ENCODE measurements around the gene GNG8.

- no peak for TF ChIP-seq CTCF (IDR thresholded peaks at IDR 0.05)
- no peak for TF ChIP-seq POLR2AphosphoS5 (IDR thresholded peaks at IDR 0.05)
- TF ChIP-seq POLR2A (IDR thresholded peaks at IDR 0.05) = no peak
- no peak for TF ChIP-seq EP300 (IDR thresholded peaks at IDR 0.05)
Observed at GRCh38 chr19:46606681-46607447, 29.1 kb downstream of the GNG8 start.
